Neural cell (in vitro differentiated cells): ENCODE results near the gene PIAS1. TPM values are rescaled to one million over a fixed set of nuclear protein-coding genes. Genes with fewer than 3 reads are reported as not detected.

ENCODE experiments used
- H2AFZ ChIP-seq: fragments of 200-600, 300-800 bp; sonication (generic), shearing (Covaris generic); 2 replicates; pipeline ENCODE4 v1.6.0; 2014; ENCODE audit warnings: low read depth, mild to moderate bottlenecking, antibody characterized with exemption, low read length, moderate library complexity
- H3F3A ChIP-seq: fragments of 200-600 bp; shearing (Covaris generic); 2 replicates; pipeline ENCODE4 v1.6.1; 2016; ENCODE audit warnings: mild to moderate bottlenecking, moderate library complexity, mixed read lengths, antibody characterized with exemption, low read length; ENCODE audit not compliant: insufficient read depth, poor library complexity, severe bottlenecking
- H3K27ac ChIP-seq: fragments of 200-600, 300-800 bp; sonication (generic), shearing (Covaris generic); 2 replicates; pipeline ENCODE4 v1.5.1; 2014; ENCODE audit warnings: mild to moderate bottlenecking, low read length, moderate library complexity
- H3K27me3 ChIP-seq: fragments of 300-800, 200-600 bp; sonication (generic), shearing (Covaris generic); 2 replicates; pipeline ENCODE4 v1.6.0; 2014; ENCODE audit warnings: mild to moderate bottlenecking, low read depth, low read length, moderate library complexity; ENCODE audit not compliant: insufficient read depth
- H3K36me3 ChIP-seq: fragments of 300-800, 200-600 bp; sonication (generic), shearing (Covaris generic); 2 replicates; pipeline ENCODE4 v1.5.1; 2014; ENCODE audit warnings: mild to moderate bottlenecking, antibody characterized with exemption, low read length, moderate library complexity; ENCODE audit not compliant: insufficient read depth
- H3K4me2 ChIP-seq: fragments of 300-800, 200-600 bp; sonication (generic), shearing (Covaris generic); 2 replicates; pipeline ENCODE4 v1.6.0; 2014; ENCODE audit warnings: mild to moderate bottlenecking, low read length
- H3K4me3 ChIP-seq: fragments of 300-800, 200-600 bp; sonication (generic), shearing (Covaris generic); 2 replicates; pipeline ENCODE4 v1.5.1; 2014; ENCODE audit warnings: mild to moderate bottlenecking, low read length, moderate library complexity
- H3K79me2 ChIP-seq: fragments of 200-600 bp; shearing (Covaris generic); replicated peaks from 2 replicates; pipeline ENCODE4 v1.6.0; 2014; ENCODE audit warnings: mild to moderate bottlenecking, low read length, moderate library complexity; ENCODE audit not compliant: insufficient read depth
- H3K9ac ChIP-seq: fragments of 300-800, 200-600 bp; sonication (generic), shearing (Covaris generic); 2 replicates; pipeline ENCODE4 v1.6.1; 2016; ENCODE audit warnings: mild to moderate bottlenecking, low read length, mixed read lengths
- H3K9me2 ChIP-seq: fragments of 200-600 bp; shearing (Covaris generic); 2 replicates; pipeline ENCODE4 v1.6.1; 2016; ENCODE audit warnings: mild to moderate bottlenecking, low read length, mixed read lengths; ENCODE audit not compliant: insufficient read depth
- H3K9me3 ChIP-seq: fragments of 200-600, 300-800 bp; sonication (generic), shearing (Covaris generic); 2 replicates; pipeline ENCODE4 v1.6.1; 2016; ENCODE audit warnings: mild to moderate bottlenecking, mixed run types, low read length, moderate library complexity, mixed read lengths
- H4K20me1 ChIP-seq: fragments of 200-600 bp; shearing (Covaris generic); 2 replicates; pipeline ENCODE4 v1.6.1; 2016; ENCODE audit warnings: mild to moderate bottlenecking, mixed run types; ENCODE audit not compliant: insufficient read depth
- CTCF ChIP-seq: fragments of 450-650 bp; IDR thresholded peaks from 2 replicates; pipeline ENCODE4 v1.5.1; 2014; ENCODE audit warnings: antibody characterized with exemption, mild to moderate bottlenecking, moderate library complexity; ENCODE audit not compliant: poor library complexity, severe bottlenecking
- EP300 ChIP-seq: fragments of 450-650 bp; conservative IDR thresholded peaks from 2 replicates; pipeline ENCODE4 v1.6.1; 2014; ENCODE audit warnings: antibody characterized with exemption, mild to moderate bottlenecking, moderate library complexity; ENCODE audit not compliant: poor library complexity, severe bottlenecking
- EZH2 ChIP-seq: fragments of 200-600, 300-800 bp; shearing (Covaris generic), sonication (generic); IDR thresholded peaks from 2 replicates; pipeline ENCODE4 v1.6.1; 2014; ENCODE audit warnings: antibody characterized with exemption, low read length, borderline replicate concordance, mild to moderate bottlenecking; ENCODE audit not compliant: insufficient read depth, poor library complexity, severe bottlenecking
- MXI1 ChIP-seq: fragments of 450-650 bp; conservative IDR thresholded peaks from 2 replicates; pipeline ENCODE4 v1.6.1; 2014; ENCODE audit warnings: antibody characterized with exemption, mild to moderate bottlenecking; ENCODE audit not compliant: poor library complexity, severe bottlenecking
- POLR2AphosphoS5 ChIP-seq: IDR thresholded peaks from 2 replicates; pipeline ENCODE4 v1.6.1; 2012
- RAD21 ChIP-seq: fragments of 450-650 bp; conservative IDR thresholded peaks from 2 replicates; pipeline ENCODE4 v1.6.1; 2014; ENCODE audit warnings: antibody characterized with exemption, mild to moderate bottlenecking, moderate library complexity
- REST ChIP-seq: IDR thresholded peaks from 2 replicates; pipeline ENCODE4 v1.6.1; 2012; ENCODE audit warnings: borderline replicate concordance
- SMC3 ChIP-seq: fragments of 450-650 bp; conservative IDR thresholded peaks from 2 replicates; pipeline ENCODE4 v1.6.1; 2014; ENCODE audit warnings: antibody characterized with exemption, mild to moderate bottlenecking, moderate library complexity; ENCODE audit not compliant: poor library complexity
- TAF1 ChIP-seq: IDR thresholded peaks from 2 replicates; pipeline ENCODE4 v1.6.1; 2012; ENCODE audit warnings: low read depth
- polyA plus RNA-seq: library from polyadenylated mRNA; depleted of rRNA; stranded (reverse); fragments of >200 nt; gene quantifications from 2 replicates; pipeline ENCODE4 v1.2.3, GENCODE V29; 2014

The PIAS1 gene
- polyA plus RNA-seq, 1 donor from 2014 or later = 14.3 TPM

GRCh38 chr15:68190048-68190447 lies 135.9 kb downstream of the PIAS1 start:
- no peaks in the 10 kb centered on the region for H3K79me2 ChIP-seq
- H3K27ac ChIP-seq = no peak overlapping the region
- no peaks in the 10 kb centered on the region for H3K9me3 ChIP-seq
- TF ChIP-seq TAF1 (no peak), REST (no peak), CTCF (no peak), SMC3 (no peak), EZH2 (no peak), POLR2AphosphoS5 (no peak), MXI1 (no peak), RAD21 (no peak), EP300 (no peak)
- no peak overlapping the region for H2AFZ ChIP-seq
- H4K20me1 ChIP-seq = no peaks in the 10 kb centered on the region
- no peaks in the 10 kb centered on the region for H3F3A ChIP-seq
- H3K36me3 ChIP-seq = peaks cover 4% of the 10 kb centered on the region
- no peaks in the 10 kb centered on the region for H3K9me2 ChIP-seq
- no peaks in the 10 kb centered on the region for H3K27me3 ChIP-seq
- H3K4me2 ChIP-seq = no peak overlapping the region
- no peak overlapping the region for H3K9ac ChIP-seq
- no peak overlapping the region for H3K4me3 ChIP-seq

GRCh38 chr15:68191555-68191954 lies 137.4 kb downstream of the PIAS1 start:
- Histone ChIP-seq H2AFZ (no peak overlapping the region), H3K4me3 (no peak overlapping the region), H3K9me2 (no peaks in the 10 kb centered on the region), H3K9me3 (no peaks in the 10 kb centered on the region), H3K79me2 (no peaks in the 10 kb centered on the region), H3K36me3 (no peaks in the 10 kb centered on the region), H4K20me1 (no peaks in the 10 kb centered on the region), H3K4me2 (no peak overlapping the region), H3K27ac (no peak overlapping the region), H3K9ac (no peak overlapping the region), H3K27me3 (no peaks in the 10 kb centered on the region), H3F3A (no peaks in the 10 kb centered on the region)
- TF ChIP-seq EZH2 (no peak), SMC3 (no peak), MXI1 (no peak), TAF1 (no peak), RAD21 (no peak), REST (no peak), CTCF (no peak), EP300 (no peak), POLR2AphosphoS5 (no peak)
